Fibroblast of lung (primary cell): Measurements from ENCODE around the gene NTN3.

Experiments used
- CTCF ChIP-seq, 2 donors: IDR thresholded peaks in 1 of 2; conservative IDR thresholded peaks in 1 of 2; 1 replicate in 1 of 2; 2 replicates in 1 of 2; pipeline ENCODE4 v1.5.1; 2011 to 2012; ENCODE audit warnings: low read length in 2 of 2, control low read depth in 1 of 2, inconsistent platforms in 1 of 2, low read depth in 1 of 2, mild to moderate bottlenecking in 1 of 2
- EZH2 ChIP-seq: IDR thresholded peaks from 2 replicates; pipeline ENCODE4 v1.5.1; 2012; ENCODE audit warnings: low read length, control low read depth, mild to moderate bottlenecking; ENCODE audit errors: missing control alignments

GRCh38 chr16:2429034-2429770 is 41.9 kb upstream of the NTN3 start, which contains the start of gene CCNF:
- no peak for TF ChIP-seq CTCF (conservative IDR thresholded peaks at IDR 0.05 in 1 of 2, IDR thresholded peaks at IDR 0.05 in 1 of 2; ENCODE audit: low read depth in 1 of 2, low read length in 2 of 2)
- TF ChIP-seq EZH2, result no peak
